Measurements from ENCODE around the gene HOXA10. TPM values are rescaled to one million over a fixed set of nuclear protein-coding genes. Genes with fewer than 3 reads are reported as not detected.

HOXA10 gene
- total RNA-seq, 1 experiment from 2014 or later, result not detected

DNA sequence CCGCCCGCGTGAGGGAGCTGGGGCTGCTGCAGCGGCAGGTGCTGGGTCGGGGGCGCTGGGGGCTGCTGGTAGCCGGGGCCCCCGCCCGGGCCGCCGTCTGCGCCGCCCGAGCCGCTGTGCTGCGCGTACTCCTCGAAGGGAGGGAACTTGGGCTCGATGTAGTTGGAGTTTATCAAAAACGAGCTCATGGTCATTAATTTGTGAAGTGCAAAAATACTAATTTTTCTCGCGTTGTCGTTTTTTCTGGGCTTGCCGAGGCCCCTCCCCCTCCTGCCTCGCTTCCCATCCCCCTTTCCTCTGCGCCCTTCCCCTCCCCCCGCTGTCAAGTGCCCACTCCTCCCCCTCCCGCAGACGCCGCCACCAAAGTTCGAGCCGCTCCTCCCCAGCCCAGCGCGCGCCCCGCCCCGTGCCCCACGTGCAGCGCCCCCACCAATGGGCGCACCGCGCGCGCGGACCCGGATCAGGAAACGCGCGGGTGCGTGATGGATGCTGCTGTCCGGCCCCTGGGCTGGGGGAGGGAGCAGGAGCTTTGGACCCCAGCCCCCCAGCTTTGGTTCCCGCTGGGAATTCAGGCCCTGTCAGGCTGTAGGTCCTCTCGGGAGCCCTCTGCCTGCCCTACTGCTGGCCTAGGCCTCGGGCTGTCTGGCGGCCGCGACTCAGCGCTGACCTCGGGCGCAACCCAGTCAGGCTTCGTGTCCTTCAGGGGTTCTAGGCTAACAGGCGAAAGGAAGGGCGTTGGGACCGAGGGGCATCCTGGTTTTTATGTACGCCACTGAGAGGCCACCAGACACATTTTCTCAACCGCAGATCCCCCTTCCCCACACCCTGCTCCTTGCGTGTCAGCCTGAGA lies 43.4 kb downstream of the HOXA10 start, which contains the start of gene HOXA4:
Gene HOXA4, minus strand, starts transcription at position 218 of the 850 bp plus-strand sequence. Its CDS starts 24 bp downstream, at position 194.
- H3K4ac ChIP-seq (ENCODE audit: low read depth, low read length), result no peak within 1 kb of the TSS
- peaks cover 3% of the 10 kb centered on the region for H4K20me1 ChIP-seq (ENCODE audit: control insufficient read depth, insufficient read depth, insufficient read length)
- H3K27me3 ChIP-seq (ENCODE audit: insufficient read depth, low read length), result peaks cover 95% of the 10 kb centered on the region
- H3K27ac Mint-ChIP-seq, result no peak within 1 kb of the TSS
- H2BK12ac ChIP-seq (ENCODE audit: insufficient read length, low read depth, low read length), result no peak within 1 kb of the TSS
- H3K9ac ChIP-seq (ENCODE audit: extremely low read depth, insufficient read length, low read length), result no peak within 1 kb of the TSS
- no peaks in the 10 kb centered on the region for H3K9me3 ChIP-seq (ENCODE audit: control insufficient read depth, low read depth, low read length)
- H3K79me2 ChIP-seq (ENCODE audit: insufficient read depth, low read length), result no peaks in the 10 kb centered on the region
- no peak within 1 kb of the TSS for H2BK5ac ChIP-seq (ENCODE audit: insufficient read length, low read length)
- no peak within 1 kb of the TSS for H2AFZ ChIP-seq (ENCODE audit: low read length)
- no peak within 1 kb of the TSS for H4K8ac ChIP-seq (replicated peaks; ENCODE audit: insufficient read length, low read depth, low read length)
- no peaks in the 10 kb centered on the region for H3K4me1 ChIP-seq (ENCODE audit: insufficient read depth, low read length)
- no CpG with 5 or more reads among the region's 67 CpGs for WGBS (ENCODE audit: extremely low coverage, insufficient read length, low lambda C conversion rate)
- no peak within 1 kb of the TSS for H2BK120ac ChIP-seq (ENCODE audit: low read depth, low read length, poor library complexity, severe bottlenecking)
- peak within 1 kb of the TSS; percentile 46 to 66; a peak in 4 of 5 replicates for H3K4me3 Mint-ChIP-seq
- H3K79me1 ChIP-seq (ENCODE audit: insufficient read depth, low read depth, low read length, poor library complexity, severe bottlenecking), result no peaks in the 10 kb centered on the region
- H3K56ac ChIP-seq (ENCODE audit: insufficient read length, low read depth, low read length), result no peak within 1 kb of the TSS
- H2AK5ac ChIP-seq (ENCODE audit: insufficient read length, low read length), result no peak within 1 kb of the TSS
- no peaks in the 10 kb centered on the region for H3K4me1 Mint-ChIP-seq
- H3K36me3 Mint-ChIP-seq (ENCODE audit: insufficient read depth in 1 of 3, low read depth in 3 of 3), result no peaks in the 10 kb centered on the region; a peak in 1 of 7 replicates
- no peak within 1 kb of the TSS for H2BK15ac ChIP-seq (ENCODE audit: low read depth, low read length)
- no peaks in the 10 kb centered on the region for H3K23me2 ChIP-seq (ENCODE audit: insufficient read length, low read depth, low read length, poor library complexity, severe bottlenecking)
- H2BK20ac ChIP-seq (ENCODE audit: low read depth, low read length, poor library complexity, severe bottlenecking), result no peak within 1 kb of the TSS
- H3K4me2 ChIP-seq (ENCODE audit: insufficient read depth, insufficient read length, low read length), result peak within 1 kb of the TSS; percentile 20
- H3K9me3 Mint-ChIP-seq, result peaks cover 0 to 10% of the 10 kb centered on the region in 2 experiments; a peak in 2 of 5 replicates
- TF ChIP-seq, protein P1, sequence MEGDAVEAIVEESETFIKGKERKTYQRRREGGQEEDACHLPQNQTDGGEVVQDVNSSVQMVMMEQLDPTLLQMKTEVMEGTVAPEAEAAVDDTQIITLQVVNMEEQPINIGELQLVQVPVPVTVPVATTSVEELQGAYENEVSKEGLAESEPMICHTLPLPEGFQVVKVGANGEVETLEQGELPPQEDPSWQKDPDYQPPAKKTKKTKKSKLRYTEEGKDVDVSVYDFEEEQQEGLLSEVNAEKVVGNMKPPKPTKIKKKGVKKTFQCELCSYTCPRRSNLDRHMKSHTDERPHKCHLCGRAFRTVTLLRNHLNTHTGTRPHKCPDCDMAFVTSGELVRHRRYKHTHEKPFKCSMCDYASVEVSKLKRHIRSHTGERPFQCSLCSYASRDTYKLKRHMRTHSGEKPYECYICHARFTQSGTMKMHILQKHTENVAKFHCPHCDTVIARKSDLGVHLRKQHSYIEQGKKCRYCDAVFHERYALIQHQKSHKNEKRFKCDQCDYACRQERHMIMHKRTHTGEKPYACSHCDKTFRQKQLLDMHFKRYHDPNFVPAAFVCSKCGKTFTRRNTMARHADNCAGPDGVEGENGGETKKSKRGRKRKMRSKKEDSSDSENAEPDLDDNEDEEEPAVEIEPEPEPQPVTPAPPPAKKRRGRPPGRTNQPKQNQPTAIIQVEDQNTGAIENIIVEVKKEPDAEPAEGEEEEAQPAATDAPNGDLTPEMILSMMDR (conservative IDR thresholded peaks at IDR 0.05), result no peak
- no peak within 1 kb of the TSS for H3T11ph ChIP-seq (ENCODE audit: low read length)
- H4K91ac ChIP-seq (ENCODE audit: insufficient read length, low read depth, low read length), result no peak within 1 kb of the TSS
- no peak within 1 kb of the TSS for H3K23ac ChIP-seq (ENCODE audit: insufficient read length, low read depth, low read length)
- H3K27ac ChIP-seq (ENCODE audit: insufficient read length, low read depth, low read length), result no peak within 1 kb of the TSS
- H3K14ac ChIP-seq (ENCODE audit: insufficient read depth, low read length), result no peak within 1 kb of the TSS
- peaks cover 97% of the 10 kb centered on the region for H3K27me3 Mint-ChIP-seq (ENCODE audit: low read depth)
- H4K5ac ChIP-seq (ENCODE audit: insufficient read length, low read depth, low read length), result no peak within 1 kb of the TSS
- no peak within 1 kb of the TSS for H3K18ac ChIP-seq (ENCODE audit: insufficient read length, low read depth, low read length)
- DNase-seq, result peak; percentile 88
